SK-N-MC (cell line): ENCODE results near the gene RIN3.

Experiments used
- DNase-seq: peaks from one replicate; pipeline ENCODE4 v3.0.0-alpha.2; 2011; ENCODE audit warnings: low read depth, low spot score
- H3K27ac ChIP-seq: fragments of 200-600 bp; sonication (generic); 2 replicates; pipeline ENCODE4 v1.5.1; 2016; ENCODE audit warnings: mixed run types
- H3K36me3 ChIP-seq: fragments of 200-600 bp; sonication (generic); 2 replicates; pipeline ENCODE4 v1.6.1; 2017; ENCODE audit warnings: antibody characterized with exemption, low read length, mixed read lengths; ENCODE audit not compliant: insufficient read depth
- H3K4me3 ChIP-seq: fragments of 200-600 bp; sonication (generic); 2 replicates; pipeline ENCODE4 v1.5.1; 2016
- H3K9ac ChIP-seq: fragments of 200-600 bp; sonication (generic); 2 replicates; pipeline ENCODE4 v1.8.0; 2017; ENCODE audit warnings: mixed run types, mixed read lengths; ENCODE audit not compliant: insufficient read length
- H3K9me3 ChIP-seq: fragments of 200-600 bp; sonication (generic); 2 replicates; pipeline ENCODE4 v1.6.1; 2017; ENCODE audit warnings: low read depth, mild to moderate bottlenecking, antibody characterized with exemption, low read length, moderate library complexity, mixed read lengths
- EZH2 ChIP-seq: fragments of 200-600 bp; sonication (generic); IDR thresholded peaks from one replicate; pipeline ENCODE4 v1.6.1; 2017; ENCODE audit warnings: antibody characterized with exemption
- FOXP2 ChIP-seq: optimal IDR thresholded peaks from 2 replicates; pipeline ENCODE3; 2011; ENCODE audit warnings: mild to moderate bottlenecking, moderate library complexity; ENCODE audit not compliant: insufficient read depth; ENCODE audit errors: extremely low read length, control extremely low read depth
- POLR2AphosphoS5 ChIP-seq: IDR thresholded peaks from 2 replicates; pipeline ENCODE4 v1.6.1; 2012; ENCODE audit warnings: mild to moderate bottlenecking, low read depth, low read length, borderline replicate concordance

The RIN3 gene

GRCh38 chr14:92716131-92716530 lies 202.6 kb downstream of the RIN3 start:
- Histone ChIP-seq H3K9ac (no peak overlapping the region), H3K27ac (no peak overlapping the region), H3K36me3 (no peaks in the 10 kb centered on the region), H3K9me3 (no peaks in the 10 kb centered on the region), H3K4me3 (no peak overlapping the region)
- DNase-seq: no peak
- TF ChIP-seq POLR2AphosphoS5: no peak
- TF ChIP-seq FOXP2: no peak
- TF ChIP-seq EZH2: no peak

- Histone ChIP-seq H3K27ac (no peak overlapping the region), H3K9ac (no peak overlapping the region), H3K36me3 (no peaks in the 10 kb centered on the region), H3K9me3 (no peaks in the 10 kb centered on the region), H3K4me3 (no peak overlapping the region)
- TF ChIP-seq EZH2 (no peak), FOXP2 (no peak), POLR2AphosphoS5 (no peak)
- no peak for DNase-seq
These were observed 204.0 kb downstream of the RIN3 start for GRCh38 chr14:92717571-92718042.

- no peak overlapping the region for H3K27ac ChIP-seq
- H3K36me3 ChIP-seq: no peaks in the 10 kb centered on the region
- TF ChIP-seq FOXP2 (no peak), POLR2AphosphoS5 (no peak), EZH2 (no peak)
- H3K9me3 ChIP-seq: no peaks in the 10 kb centered on the region
- DNase-seq: no peak
- no peak overlapping the region for H3K9ac ChIP-seq
- no peak overlapping the region for H3K4me3 ChIP-seq
These were observed 205.1 kb downstream of the RIN3 start for GRCh38 chr14:92718664-92719063.

GRCh38 chr14:92719421-92719820 lies 205.8 kb downstream of the RIN3 start:
- no peak overlapping the region for H3K27ac ChIP-seq
- no peak for DNase-seq
- H3K9ac ChIP-seq: no peak overlapping the region
- no peaks in the 10 kb centered on the region for H3K9me3 ChIP-seq
- no peak overlapping the region for H3K4me3 ChIP-seq
- no peaks in the 10 kb centered on the region for H3K36me3 ChIP-seq
- no peak for TF ChIP-seq FOXP2
- TF ChIP-seq POLR2AphosphoS5: no peak

- Histone ChIP-seq H3K9me3 (no peaks in the 10 kb centered on the region), H3K27ac (no peak overlapping the region), H3K9ac (no peak overlapping the region), H3K36me3 (no peaks in the 10 kb centered on the region), H3K4me3 (no peak overlapping the region)
- DNase-seq: no peak
- TF ChIP-seq EZH2 (no peak), FOXP2 (no peak), POLR2AphosphoS5 (no peak)
These were observed 206.3 kb downstream of the RIN3 start for GRCh38 chr14:92719890-92720323.

GRCh38 chr14:92724516-92725340 lies 211.1 kb downstream of the RIN3 start:
- Histone ChIP-seq H3K36me3 (no peaks in the 10 kb centered on the region), H3K9ac (no peak overlapping the region), H3K4me3 (no peak overlapping the region), H3K9me3 (no peaks in the 10 kb centered on the region), H3K27ac (no peak overlapping the region)
- no peak for TF ChIP-seq EZH2
- no peak for TF ChIP-seq FOXP2
- TF ChIP-seq POLR2AphosphoS5: no peak
- DNase-seq: no peak

GRCh38 chr14:92726135-92726932 lies 212.8 kb downstream of the RIN3 start:
- Histone ChIP-seq H3K9ac (no peak overlapping the region), H3K36me3 (peaks cover 5% of the 10 kb centered on the region), H3K9me3 (no peaks in the 10 kb centered on the region), H3K27ac (no peak overlapping the region), H3K4me3 (no peak overlapping the region)
- TF ChIP-seq POLR2AphosphoS5: no peak
- TF ChIP-seq EZH2: no peak
- TF ChIP-seq FOXP2: no peak
- no peak for DNase-seq

GRCh38 chr14:92726933-92727262 lies 213.3 kb downstream of the RIN3 start:
- no peak for TF ChIP-seq POLR2AphosphoS5
- no peak for TF ChIP-seq EZH2
- TF ChIP-seq FOXP2: no peak
- Histone ChIP-seq H3K4me3 (no peak overlapping the region), H3K36me3 (peaks cover 11% of the 10 kb centered on the region), H3K9me3 (peaks cover 4% of the 10 kb centered on the region), H3K9ac (no peak overlapping the region), H3K27ac (no peak overlapping the region)
- no peak for DNase-seq
